H1 (cell line): ENCODE measurements around the gene KCNC3. TPM values are rescaled to one million over a fixed set of nuclear protein-coding genes. Genes with fewer than 3 reads are reported as not detected.

ENCODE experiments used
- CTCF ChIA-PET: fragments of 300-600 bp; sonication (Branson Sonifier 250); formaldehyde crosslinking; loops from one replicate; lab custom pipeline; 2021; ENCODE audit not compliant: partially characterized antibody; lab: Charles Lee
- POLR2A ChIA-PET: fragments of 300-600 bp; sonication (Branson Sonifier 250); formaldehyde crosslinking; loops from one replicate; lab custom pipeline; 2021; ENCODE audit warnings: inconsistent platforms; ENCODE audit not compliant: partially characterized antibody; lab: Charles Lee
- DNase-seq, 2 experiments: peaks; one replicate each; pipeline versions ENCODE4 v3.0.0 to v3.0.0-alpha.2; 2010 to 2022; ENCODE audit warnings: low spot score in 2 of 2, low read depth in 1 of 2, mixed read lengths in 1 of 2
- FAIRE-seq: peaks from 2 replicates; lab custom pipeline; 2011; peaks lifted over from hg19 to GRCh38; lab: Jason Lieb, UNC
- H2AFZ ChIP-seq: 2 replicates; pipeline ENCODE4 v1.8.1; 2012; ENCODE audit warnings: low read length, inconsistent platforms
- H2AK5ac ChIP-seq: 2 replicates; pipeline ENCODE4 v1.6.1; 2013; ENCODE audit warnings: low read depth, low read length
- H2BK120ac ChIP-seq: replicated peaks from 2 replicates; pipeline ENCODE3; 2013; ENCODE audit warnings: low read depth, low read length, inconsistent platforms
- H2BK12ac ChIP-seq: 2 replicates; pipeline ENCODE4 v1.6.1; 2013; ENCODE audit warnings: low read depth, low read length
- H2BK15ac ChIP-seq: 2 replicates; pipeline ENCODE4 v1.6.1; 2013; ENCODE audit warnings: low read length
- H2BK20ac ChIP-seq: 2 replicates; pipeline ENCODE4 v1.6.1; 2013; ENCODE audit warnings: low read length
- H2BK5ac ChIP-seq: 2 replicates; pipeline ENCODE4 v1.6.1; 2013; ENCODE audit warnings: low read depth, low read length
- H3K14ac ChIP-seq: 2 replicates; pipeline ENCODE4 v1.6.1; 2013; ENCODE audit warnings: inconsistent platforms; ENCODE audit not compliant: insufficient read length
- H3K18ac ChIP-seq: 2 replicates; pipeline ENCODE4 v1.6.1; 2013; ENCODE audit warnings: low read length; ENCODE audit errors: extremely low read depth
- H3K23ac ChIP-seq: 2 replicates; pipeline ENCODE4 v1.6.1; 2013; ENCODE audit warnings: inconsistent platforms; ENCODE audit not compliant: insufficient read length
- H3K23me2 ChIP-seq: 2 replicates; pipeline ENCODE4 v1.6.1; 2013; ENCODE audit warnings: low read depth, low read length
- H3K27ac ChIP-seq: 2 replicates; pipeline ENCODE4 v1.6.1; 2011; ENCODE audit warnings: low read depth, low read length, inconsistent platforms
- H3K27me3 ChIP-seq, 4 experiments: replicated peaks in 1 of 4; 1 replicate in 1 of 4; 2 replicates in 3 of 4; pipeline versions ENCODE4 v1.6.1 to v1.8.1; 2011 to 2013; ENCODE audit warnings: low read length in 3 of 4, mild to moderate bottlenecking in 3 of 4, inconsistent platforms in 2 of 4, mixed read lengths in 2 of 4, moderate library complexity in 1 of 4; ENCODE audit not compliant: control insufficient read depth in 3 of 4, insufficient read depth in 3 of 4; ENCODE audit errors: extremely low read depth in 1 of 4
- H3K36me3 ChIP-seq, 4 experiments: 2 replicates each; pipeline versions ENCODE4 v1.6.1 to v1.8.1; 2011 to 2013; ENCODE audit warnings: mild to moderate bottlenecking in 4 of 4, low read length in 3 of 4, moderate library complexity in 2 of 4, control low read depth in 1 of 4, inconsistent platforms in 1 of 4; ENCODE audit not compliant: insufficient read depth in 4 of 4, control insufficient read depth in 2 of 4
- H3K4ac ChIP-seq: replicated peaks from 2 replicates; pipeline ENCODE3; 2013; ENCODE audit warnings: low read length, low read depth, mixed read lengths, inconsistent platforms; ENCODE audit not compliant: insufficient read length
- H3K4me1 ChIP-seq, 4 experiments: replicated peaks in 1 of 4; 1 replicate in 1 of 4; 2 replicates in 3 of 4; pipeline versions ENCODE4 v1.6.1 to v1.8.1; 2011 to 2013; ENCODE audit warnings: low read length in 3 of 4, inconsistent platforms in 2 of 4, mixed read lengths in 1 of 4; ENCODE audit not compliant: insufficient read depth in 4 of 4, control insufficient read depth in 3 of 4
- H3K4me2 ChIP-seq, 2 experiments: 2 replicates each; pipeline versions ENCODE4 v1.6.1 to v1.8.1; 2011 to 2013; ENCODE audit warnings: low read depth in 2 of 2, low read length in 2 of 2, control low read depth in 1 of 2, inconsistent platforms in 1 of 2, mild to moderate bottlenecking in 1 of 2; ENCODE audit not compliant: insufficient read depth in 1 of 2
- H3K4me3 ChIP-seq, 4 experiments: fragments of 200-600, 300-600 bp in 1 of 4; sonication (generic), shearing (Covaris generic), sonication (Bioruptor Twin) in 1 of 4; 2 replicates each; pipeline versions ENCODE4 v1.5.1 to v1.8.1; 2011 to 2016; ENCODE audit warnings: low read length in 4 of 4, low read depth in 3 of 4, control low read depth in 2 of 4, inconsistent platforms in 2 of 4, mild to moderate bottlenecking in 2 of 4, mixed read lengths in 1 of 4, moderate library complexity in 1 of 4; ENCODE audit not compliant: insufficient read depth in 2 of 4; ENCODE audit errors: extremely low read depth in 1 of 4
- H3K56ac ChIP-seq: replicated peaks from 2 replicates; pipeline ENCODE3; 2013; ENCODE audit warnings: low read depth, mild to moderate bottlenecking, mixed read lengths, low read length, inconsistent platforms; ENCODE audit not compliant: insufficient read length
- H3K79me1 ChIP-seq: 2 replicates; pipeline ENCODE4 v1.6.1; 2013; ENCODE audit warnings: low read depth, low read length, control low read depth
- H3K79me2 ChIP-seq, 2 experiments: 2 replicates each; pipeline versions ENCODE4 v1.6.1 to v1.8.1; 2012 to 2013; ENCODE audit warnings: low read length in 2 of 2, mild to moderate bottlenecking in 2 of 2, inconsistent platforms in 1 of 2; ENCODE audit not compliant: insufficient read depth in 2 of 2, control insufficient read depth in 1 of 2
- H3K9ac ChIP-seq, 4 experiments: replicated peaks in 1 of 4; 1 replicate in 1 of 4; 2 replicates in 3 of 4; pipeline versions ENCODE4 v1.6.1 to v1.8.1; 2011 to 2013; ENCODE audit warnings: low read depth in 3 of 4, low read length in 3 of 4, control low read depth in 2 of 4, mild to moderate bottlenecking in 2 of 4, moderate library complexity in 2 of 4, inconsistent platforms in 1 of 4; ENCODE audit errors: extremely low read depth in 1 of 4
- H3K9me3 ChIP-seq, 2 experiments: 2 replicates each; pipeline versions ENCODE4 v1.6.1 to v1.8.1; 2012 to 2013; ENCODE audit warnings: mild to moderate bottlenecking in 2 of 2, moderate library complexity in 2 of 2, control low read depth in 1 of 2, inconsistent platforms in 1 of 2, low read depth in 1 of 2, low read length in 1 of 2, mixed read lengths in 1 of 2; ENCODE audit not compliant: insufficient read depth in 2 of 2
- H4K20me1 ChIP-seq, 2 experiments: replicated peaks in 1 of 2; 2 replicates each; pipeline versions ENCODE3 to v1.8.1; 2011 to 2013; ENCODE audit warnings: inconsistent platforms in 2 of 2, low read length in 2 of 2, mild to moderate bottlenecking in 1 of 2; ENCODE audit not compliant: insufficient read depth in 2 of 2, control insufficient read depth in 1 of 2
- H4K5ac ChIP-seq: 2 replicates; pipeline ENCODE4 v1.6.1; 2013; ENCODE audit warnings: low read length, low read depth, mixed read lengths, inconsistent platforms; ENCODE audit not compliant: insufficient read length
- H4K8ac ChIP-seq: 2 replicates; pipeline ENCODE4 v1.8.0; 2013; ENCODE audit warnings: mild to moderate bottlenecking, moderate library complexity, low read length, inconsistent platforms; ENCODE audit not compliant: insufficient read depth; ENCODE audit errors: extremely low read depth
- H4K91ac ChIP-seq: replicated peaks from 2 replicates; pipeline ENCODE3; 2013; ENCODE audit warnings: low read length, mixed read lengths, inconsistent platforms; ENCODE audit not compliant: insufficient read length
- ATF2 ChIP-seq: IDR thresholded peaks from 2 replicates; pipeline ENCODE4 v1.6.1; 2012; ENCODE audit warnings: low read length, inconsistent platforms
- CEBPB ChIP-seq: IDR thresholded peaks from 2 replicates; pipeline ENCODE4 v1.6.1; 2012; ENCODE audit warnings: low read depth, low read length
- CTBP2 ChIP-seq: IDR thresholded peaks from 2 replicates; pipeline ENCODE4 v1.7.0; 2011; ENCODE audit warnings: borderline replicate concordance, mild to moderate bottlenecking, moderate library complexity, mixed read lengths, low read length; ENCODE audit not compliant: insufficient read depth, insufficient read length
- NANOG ChIP-seq: IDR thresholded peaks from 2 replicates; pipeline ENCODE4 v1.6.1; 2011; ENCODE audit warnings: low read length, low read depth, mild to moderate bottlenecking, inconsistent platforms; ENCODE audit not compliant: insufficient read depth, poor library complexity, severe bottlenecking
- POU5F1 ChIP-seq: IDR thresholded peaks from 2 replicates; pipeline ENCODE4 v1.6.1; 2011; ENCODE audit warnings: low read depth, mild to moderate bottlenecking, low read length, moderate library complexity
- SIX5 ChIP-seq: IDR thresholded peaks from 2 replicates; pipeline ENCODE4 v1.6.1; 2011; ENCODE audit warnings: mild to moderate bottlenecking, low read depth, low read length
- SRF ChIP-seq: IDR thresholded peaks from 2 replicates; pipeline ENCODE4 v1.6.1; 2011; ENCODE audit warnings: mild to moderate bottlenecking, low read depth, low read length, moderate library complexity
- TCF12 ChIP-seq: IDR thresholded peaks from 2 replicates; pipeline ENCODE4 v1.6.1; 2011; ENCODE audit warnings: low read depth, mild to moderate bottlenecking, low read length
- WGBS, 2 experiments: shearing (Covaris generic) in 1 of 2; methylation state at CpG; one replicate each; pipeline versions ENCODE4 v1.1.6 to v1.1.7; 2013 to 2015; ENCODE audit warnings: low lambda C conversion rate in 2 of 2, mixed read lengths in 2 of 2, inconsistent platforms in 1 of 2, low coverage in 1 of 2, missing lambda C conversion rate in 1 of 2; ENCODE audit not compliant: insufficient replicate concordance in 2 of 2, insufficient coverage in 1 of 2, insufficient read length in 1 of 2; ENCODE audit errors: extremely low coverage in 1 of 2, missing lambda C conversion rate in 1 of 2; 5-methylcytosine and 5-hydroxymethylcytosine counted together
- polyA plus RNA-seq, 7 experiments: library from polyadenylated mRNA; depleted of rRNA in 3 of 7; stranded (reverse) in 5 of 7; unstranded in 2 of 7; fragments of >200 nt in 5 of 7; fragments of 200-250 nt in 2 of 7; gene quantifications; 1 replicate in 5 of 7; 2 replicates in 1 of 7; 4 replicates in 1 of 7; pipeline versions ENCODE4 v1.2.1 to v1.2.3, GENCODE V29; 2011 to 2013; ENCODE audit warnings: missing spikeins in 2 of 7, mixed read lengths in 2 of 7
- total RNA-seq: library from RNA; stranded (reverse); fragmentation: NEBNext Ultra II Directional; extraction: Animal tissue kit (Norgen Biotek cat#: 25700); gene quantifications from 2 replicates; pipeline ENCODE4 v1.2.1, GENCODE V29; 2021
- TF ChIP-seq, protein P1 (sequence below), 3 experiments: IDR thresholded peaks; 1 replicate in 2 of 3; 2 replicates in 1 of 3; pipeline versions ENCODE4 v1.5.1 to v1.6.1; 2011; ENCODE audit warnings: low read length in 3 of 3, mild to moderate bottlenecking in 3 of 3, inconsistent platforms in 2 of 3, low read depth in 1 of 3, moderate library complexity in 1 of 3; ENCODE audit not compliant: insufficient read depth in 1 of 3; ENCODE audit errors: control extremely low read depth in 1 of 3

KCNC3 gene
- total and polyA plus RNA-seq, 2 of the 8 experiments (the other 6 are each of a cell fraction or from before 2014, with no cell fraction given): 3.9 to 7.2 TPM

DNA sequence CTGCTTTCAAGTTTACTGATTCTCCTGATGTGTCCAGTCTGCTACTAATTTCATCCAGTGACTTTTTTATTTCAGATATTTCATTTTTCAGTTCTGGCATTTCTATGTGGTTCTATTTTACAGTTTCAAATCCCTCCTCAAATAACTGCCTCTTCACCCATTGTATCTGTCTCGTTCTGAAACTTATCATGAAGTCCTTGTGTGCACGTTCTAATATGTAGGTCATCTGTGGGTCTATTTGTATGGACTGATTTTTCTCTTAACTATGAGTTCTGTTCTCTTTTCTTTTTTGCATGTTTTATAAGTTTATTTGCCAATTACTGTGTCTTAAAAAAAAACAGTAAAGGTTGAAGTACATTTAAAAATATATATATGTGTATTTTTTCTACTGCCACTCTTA is 43.3 kb downstream of the KCNC3 start:
- no peak overlapping the region for H4K8ac ChIP-seq
- H3K27me3 ChIP-seq: no peaks in the 10 kb centered on the region
- no peak overlapping the region for H3K23ac ChIP-seq
- H4K5ac ChIP-seq: no peak overlapping the region
- POLR2A ChIA-PET: interaction anchor here (1.5 kb wide), 1 partner anchor 13 kb away, joined by 4 read pairs; no protein-coding TSS in a partner anchor
- no peak overlapping the region for H3K9ac ChIP-seq
- no peak overlapping the region for H2BK20ac ChIP-seq
- CTCF ChIA-PET: interaction anchor here (1.1 kb wide), 1 partner anchor 11 kb away, joined by 3 read pairs; no protein-coding TSS in a partner anchor
- H2BK5ac ChIP-seq: no peak overlapping the region
- no peak overlapping the region for H3K4me3 ChIP-seq
- H2BK12ac ChIP-seq: no peak overlapping the region
- H3K18ac ChIP-seq: no peak overlapping the region
- H4K91ac ChIP-seq: no peak overlapping the region
- H3K4me2 ChIP-seq: no peak overlapping the region
- H2AK5ac ChIP-seq: no peak overlapping the region
- no peak overlapping the region for H2BK120ac ChIP-seq
- no peak overlapping the region for H3K4ac ChIP-seq
- H3K23me2 ChIP-seq: peaks cover 3% of the 10 kb centered on the region; the same call in 1 of the 2 replicates
- no peak overlapping the region for H3K27ac ChIP-seq
- H3K56ac ChIP-seq: no peak overlapping the region
- H3K79me1 ChIP-seq: no peaks in the 10 kb centered on the region
- WGBS, 2 experiments: 83% methylated on average over 2 of the region's 2 CpGs; no CpG with 5 or more reads in 1 of the 2 experiments
- no peak overlapping the region for H3K14ac ChIP-seq
- 0 out of 7 replicates have a peak, but pooled peaks cover 0 to 2% (median 0%) of the 10 kb centered on the region in 4 experiments for H3K4me1 ChIP-seq
- no peak for DNase-seq
- peaks cover 0 to 5% of the 10 kb centered on the region in 2 experiments for H4K20me1 ChIP-seq
- peaks cover 9 to 10% of the 10 kb centered on the region in 2 experiments; a peak in 2 of 4 replicates for H3K9me3 ChIP-seq
- no peaks in the 10 kb centered on the region for H3K79me2 ChIP-seq
- no peak overlapping the region for H2AFZ ChIP-seq
- no peak for FAIRE-seq
- H2BK15ac ChIP-seq: no peak overlapping the region
- H3K36me3 ChIP-seq: peaks cover 2 to 32% (median 21%) of the 10 kb centered on the region in 4 experiments
- TF ChIP-seq NANOG (no peak), POU5F1 (no peak), ATF2 (no peak), CTBP2 (no peak), CEBPB (no peak), SIX5 (no peak), SRF (no peak), TCF12 (no peak)
- TF ChIP-seq, protein P1, sequence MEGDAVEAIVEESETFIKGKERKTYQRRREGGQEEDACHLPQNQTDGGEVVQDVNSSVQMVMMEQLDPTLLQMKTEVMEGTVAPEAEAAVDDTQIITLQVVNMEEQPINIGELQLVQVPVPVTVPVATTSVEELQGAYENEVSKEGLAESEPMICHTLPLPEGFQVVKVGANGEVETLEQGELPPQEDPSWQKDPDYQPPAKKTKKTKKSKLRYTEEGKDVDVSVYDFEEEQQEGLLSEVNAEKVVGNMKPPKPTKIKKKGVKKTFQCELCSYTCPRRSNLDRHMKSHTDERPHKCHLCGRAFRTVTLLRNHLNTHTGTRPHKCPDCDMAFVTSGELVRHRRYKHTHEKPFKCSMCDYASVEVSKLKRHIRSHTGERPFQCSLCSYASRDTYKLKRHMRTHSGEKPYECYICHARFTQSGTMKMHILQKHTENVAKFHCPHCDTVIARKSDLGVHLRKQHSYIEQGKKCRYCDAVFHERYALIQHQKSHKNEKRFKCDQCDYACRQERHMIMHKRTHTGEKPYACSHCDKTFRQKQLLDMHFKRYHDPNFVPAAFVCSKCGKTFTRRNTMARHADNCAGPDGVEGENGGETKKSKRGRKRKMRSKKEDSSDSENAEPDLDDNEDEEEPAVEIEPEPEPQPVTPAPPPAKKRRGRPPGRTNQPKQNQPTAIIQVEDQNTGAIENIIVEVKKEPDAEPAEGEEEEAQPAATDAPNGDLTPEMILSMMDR (IDR thresholded peaks at IDR 0.05; ENCODE audit: control extremely low read depth in 1 of 3, insufficient read depth in 1 of 3, low read depth in 1 of 3, low read length in 3 of 3): no peak
